ENCODE measurements around the gene ASIC3. TPM values are rescaled to one million over a fixed set of nuclear protein-coding genes. Genes with fewer than 3 reads are reported as not detected.
A peak's percentile ranks its signal among the peaks of the same experiment; 100 is the strongest.

Gene ASIC3
- total RNA-seq, 2 donors from 2014 or later, result 2.5 to 3.0 TPM

GRCh38 chr7:151085329-151085690 lies 37.0 kb downstream of the ASIC3 start:
- peak overlapping the region; percentile 85 for H3K4me3 ChIP-seq (ENCODE audit: low read length)
- no peak for DNase-seq
- H3K27ac Mint-ChIP-seq, result peak overlapping the region; percentile 90
- H3K9me3 Mint-ChIP-seq, result no peaks in the 10 kb centered on the region
- TF ChIP-seq CTCF (conservative IDR thresholded peaks at IDR 0.05), result no peak
- no peak overlapping the region for H3K9ac ChIP-seq (ENCODE audit: extremely low read depth, low read length, poor library complexity, severe bottlenecking)
- H3K36me3 Mint-ChIP-seq (ENCODE audit: low read depth), result peaks cover 7% of the 10 kb centered on the region
- peaks cover 19% of the 10 kb centered on the region for H3K4me1 ChIP-seq (ENCODE audit: control insufficient read depth, insufficient read depth, low read length)
- peaks cover 34% of the 10 kb centered on the region for H3K4me1 Mint-ChIP-seq
- H3K27ac ChIP-seq (ENCODE audit: low read depth, low read length), result peak overlapping the region; percentile 84
- 48% methylated on average over 5 of the region's 5 CpGs for WGBS, 2 experiments (ENCODE audit: insufficient coverage in 1 of 2, insufficient read length in 1 of 2)
- H3K9me3 ChIP-seq (ENCODE audit: control insufficient read depth, low read length), result no peaks in the 10 kb centered on the region
- peaks cover 6% of the 10 kb centered on the region for H3K27me3 ChIP-seq (ENCODE audit: control insufficient read depth, insufficient read depth, low read length, poor library complexity, severe bottlenecking)
- H3K36me3 ChIP-seq (ENCODE audit: control insufficient read depth, insufficient read depth, low read length), result peaks cover 2% of the 10 kb centered on the region
- H3K4me3 Mint-ChIP-seq, result peak overlapping the region; percentile 74
- peaks cover 1% of the 10 kb centered on the region for H3K27me3 Mint-ChIP-seq (ENCODE audit: insufficient read depth)

- Histone ChIP-seq H3K27me3 (ENCODE audit: control insufficient read depth, insufficient read depth, low read length, poor library complexity, severe bottlenecking) (peaks cover 6% of the 10 kb centered on the region), H3K36me3 (ENCODE audit: control insufficient read depth, insufficient read depth, low read length) (peaks cover 4% of the 10 kb centered on the region), H3K4me1 (ENCODE audit: control insufficient read depth, insufficient read depth, low read length) (peaks cover 19% of the 10 kb centered on the region), H3K4me3 (ENCODE audit: low read length) (peak within 1 kb of the TSS; percentile 91), H3K9me3 (ENCODE audit: control insufficient read depth, low read length) (no peaks in the 10 kb centered on the region), H3K9ac (ENCODE audit: extremely low read depth, low read length, poor library complexity, severe bottlenecking) (peak within 1 kb of the TSS; percentile 49), H3K27ac (ENCODE audit: low read depth, low read length) (peak within 1 kb of the TSS; percentile 84)
- H3K27ac Mint-ChIP-seq, result peak within 1 kb of the TSS; percentile 90
- no peaks in the 10 kb centered on the region for H3K9me3 Mint-ChIP-seq
- H3K4me1 Mint-ChIP-seq, result peaks cover 34% of the 10 kb centered on the region
- 0% methylated on average over 36 to 81 of the region's 84 CpGs for WGBS, 2 experiments (ENCODE audit: insufficient coverage in 1 of 2, insufficient read length in 1 of 2)
- peaks cover 7% of the 10 kb centered on the region for H3K36me3 Mint-ChIP-seq (ENCODE audit: low read depth)
- peak within 1 kb of the TSS; percentile 78 for H3K4me3 Mint-ChIP-seq
- H3K27me3 Mint-ChIP-seq (ENCODE audit: insufficient read depth), result peaks cover 1% of the 10 kb centered on the region
- peak; percentile 93 for DNase-seq
- peak; percentile 19 for TF ChIP-seq CTCF (conservative IDR thresholded peaks at IDR 0.05)
Observed at GRCh38 chr7:151085691-151086620, 37.6 kb downstream of the ASIC3 start, which contains the start of gene AGAP3. Gene AGAP3 (plus strand): TSS chr7:151086475. CDS start chr7:151086742, 267 bp downstream.

- peak; percentile 74 for DNase-seq
- H3K27ac ChIP-seq (ENCODE audit: low read depth, low read length), result peak overlapping the region; percentile 32
- peaks cover 14% of the 10 kb centered on the region for H3K4me1 ChIP-seq (ENCODE audit: control insufficient read depth, insufficient read depth, low read length)
- H3K9ac ChIP-seq (ENCODE audit: extremely low read depth, low read length, poor library complexity, severe bottlenecking), result peak overlapping the region; percentile 49
- Mint-ChIP-seq H3K27ac (peak overlapping the region; percentile 85), H3K4me3 (peak overlapping the region; percentile 78), H3K9me3 (no peaks in the 10 kb centered on the region), H3K36me3 (ENCODE audit: low read depth) (peaks cover 13% of the 10 kb centered on the region), H3K4me1 (peaks cover 40% of the 10 kb centered on the region), H3K27me3 (ENCODE audit: insufficient read depth) (peaks cover 1% of the 10 kb centered on the region)
- H3K4me3 ChIP-seq (ENCODE audit: low read length), result peak overlapping the region; percentile 91
- peaks cover 7% of the 10 kb centered on the region for H3K36me3 ChIP-seq (ENCODE audit: control insufficient read depth, insufficient read depth, low read length)
- peaks cover 6% of the 10 kb centered on the region for H3K27me3 ChIP-seq (ENCODE audit: control insufficient read depth, insufficient read depth, low read length, poor library complexity, severe bottlenecking)
- 0% methylated on average over 13 to 55 of the region's 56 CpGs for WGBS, 2 experiments (ENCODE audit: insufficient coverage in 1 of 2, insufficient read length in 1 of 2)
- H3K9me3 ChIP-seq (ENCODE audit: control insufficient read depth, low read length), result no peaks in the 10 kb centered on the region
- no peak for TF ChIP-seq CTCF (conservative IDR thresholded peaks at IDR 0.05)
Observed at GRCh38 chr7:151086802-151087244, 38.5 kb downstream of the ASIC3 start.

Data from endodermal cell (in vitro differentiated cells).